ENCODE results near the gene FAS. TPM values are rescaled to one million over a fixed set of nuclear protein-coding genes. Genes with fewer than 3 reads are reported as not detected.

The FAS gene
- total and polyA plus RNA-seq, 2 experiments from 2014 or later, result 0.77 to 1.2 TPM

DNA sequence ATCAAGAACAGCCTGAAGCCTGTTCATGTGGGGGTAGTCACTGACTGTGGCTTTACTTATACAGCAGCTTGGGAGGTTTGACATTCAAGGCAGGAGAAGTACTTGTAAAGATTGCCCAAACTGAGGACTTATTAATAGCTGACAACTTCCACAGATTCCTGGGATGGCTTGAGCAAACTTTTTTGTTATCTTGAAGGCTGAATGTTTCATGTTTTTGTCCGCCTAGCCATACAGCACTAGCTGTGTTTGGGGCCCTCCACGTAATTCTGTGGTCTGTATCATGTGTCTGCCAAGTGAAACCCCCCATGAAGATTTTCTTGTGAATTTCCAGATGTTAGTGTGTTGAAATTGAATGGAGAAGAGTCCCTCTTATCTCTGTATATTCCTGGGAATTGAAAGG, 38.6 kb downstream of the FAS start:
- peaks cover 8% of the 10 kb centered on the region for H3K27me3 ChIP-seq
- DNase-seq (ENCODE audit: low read depth in 1 of 2, low spot score in 1 of 2), result peak in 1 of 2 donors; percentile 91
- H3K9me3 ChIP-seq (ENCODE audit: low read depth), result no peaks in the 10 kb centered on the region
- H3K4me3 ChIP-seq, result no peak overlapping the region
- H3K36me3 ChIP-seq, result no peaks in the 10 kb centered on the region
- H3K4me1 ChIP-seq (ENCODE audit: low read depth), result no peaks in the 10 kb centered on the region
- no peak overlapping the region for H3K27ac ChIP-seq
- TF ChIP-seq, protein P1, sequence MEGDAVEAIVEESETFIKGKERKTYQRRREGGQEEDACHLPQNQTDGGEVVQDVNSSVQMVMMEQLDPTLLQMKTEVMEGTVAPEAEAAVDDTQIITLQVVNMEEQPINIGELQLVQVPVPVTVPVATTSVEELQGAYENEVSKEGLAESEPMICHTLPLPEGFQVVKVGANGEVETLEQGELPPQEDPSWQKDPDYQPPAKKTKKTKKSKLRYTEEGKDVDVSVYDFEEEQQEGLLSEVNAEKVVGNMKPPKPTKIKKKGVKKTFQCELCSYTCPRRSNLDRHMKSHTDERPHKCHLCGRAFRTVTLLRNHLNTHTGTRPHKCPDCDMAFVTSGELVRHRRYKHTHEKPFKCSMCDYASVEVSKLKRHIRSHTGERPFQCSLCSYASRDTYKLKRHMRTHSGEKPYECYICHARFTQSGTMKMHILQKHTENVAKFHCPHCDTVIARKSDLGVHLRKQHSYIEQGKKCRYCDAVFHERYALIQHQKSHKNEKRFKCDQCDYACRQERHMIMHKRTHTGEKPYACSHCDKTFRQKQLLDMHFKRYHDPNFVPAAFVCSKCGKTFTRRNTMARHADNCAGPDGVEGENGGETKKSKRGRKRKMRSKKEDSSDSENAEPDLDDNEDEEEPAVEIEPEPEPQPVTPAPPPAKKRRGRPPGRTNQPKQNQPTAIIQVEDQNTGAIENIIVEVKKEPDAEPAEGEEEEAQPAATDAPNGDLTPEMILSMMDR (IDR thresholded peaks at IDR 0.05; ENCODE audit: low read depth, low read length), result no peak

DNA sequence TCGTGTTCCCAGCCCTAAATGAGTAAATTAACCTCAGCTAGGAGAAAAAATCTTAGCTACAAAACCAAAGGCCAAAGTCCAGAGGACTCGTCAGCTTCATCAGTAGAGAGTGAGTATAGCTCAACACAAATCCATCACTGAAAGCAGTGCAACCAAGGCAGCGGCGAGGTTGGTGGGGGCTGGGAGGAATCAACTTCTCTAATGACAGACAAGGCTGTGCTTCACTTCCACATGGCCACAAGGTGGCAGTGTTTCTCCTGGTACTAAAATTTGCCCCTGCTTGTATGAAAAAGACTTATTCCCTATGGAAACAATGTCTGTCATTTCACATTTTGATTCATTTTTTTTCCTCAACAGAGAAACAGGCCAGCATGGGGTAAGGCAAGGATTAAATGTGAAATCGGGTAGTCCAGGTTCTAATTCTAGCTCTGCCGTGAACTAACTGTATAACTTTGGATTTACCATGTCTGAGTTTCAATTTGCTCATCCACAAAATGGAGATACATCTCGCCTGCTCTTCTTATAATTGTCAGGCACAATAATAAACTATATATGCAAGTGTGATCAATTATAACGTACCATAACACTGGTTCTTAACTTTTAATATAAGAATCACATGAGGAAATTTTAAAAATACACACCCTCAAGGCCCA, 39.3 kb downstream of the FAS start:
- Histone ChIP-seq H3K27ac (no peak overlapping the region), H3K36me3 (no peaks in the 10 kb centered on the region), H3K27me3 (peaks cover 8% of the 10 kb centered on the region), H3K4me3 (no peak overlapping the region), H3K4me1 (ENCODE audit: low read depth) (no peaks in the 10 kb centered on the region), H3K9me3 (ENCODE audit: low read depth) (no peaks in the 10 kb centered on the region)
- TF ChIP-seq, protein P1 (IDR thresholded peaks at IDR 0.05; ENCODE audit: low read depth, low read length), result peak; percentile 79
- peak; percentile 82 to 92 for DNase-seq (ENCODE audit: low read depth in 1 of 2, low spot score in 1 of 2)

DNA sequence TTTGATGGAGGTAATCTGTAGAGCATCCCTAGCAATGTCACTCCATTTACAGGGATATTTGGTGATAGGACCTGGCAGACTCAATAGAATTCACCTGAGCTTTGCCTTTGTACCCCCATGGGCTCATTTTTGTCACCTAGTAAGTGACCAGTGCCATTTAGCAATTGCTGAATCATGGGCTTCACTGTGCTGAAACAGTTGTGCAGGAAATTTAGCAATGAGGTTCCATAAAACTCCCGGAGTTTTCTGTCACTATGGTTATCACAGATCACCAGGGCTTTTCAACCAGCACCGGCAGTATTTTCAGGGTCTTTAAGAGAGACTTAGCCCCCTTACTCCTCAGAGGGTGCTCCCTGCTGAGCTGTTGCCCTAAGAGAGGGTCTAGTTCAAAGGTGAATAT, 40.2 kb downstream of the FAS start:
- Histone ChIP-seq H3K4me1 (ENCODE audit: low read depth) (no peaks in the 10 kb centered on the region), H3K9me3 (ENCODE audit: low read depth) (no peaks in the 10 kb centered on the region), H3K36me3 (no peaks in the 10 kb centered on the region), H3K27me3 (peaks cover 8% of the 10 kb centered on the region), H3K27ac (no peak overlapping the region), H3K4me3 (no peak overlapping the region)
- TF ChIP-seq, protein P1 (IDR thresholded peaks at IDR 0.05; ENCODE audit: low read depth, low read length), result no peak
- DNase-seq (ENCODE audit: low read depth in 1 of 2, low spot score in 1 of 2), result no peak

DNA sequence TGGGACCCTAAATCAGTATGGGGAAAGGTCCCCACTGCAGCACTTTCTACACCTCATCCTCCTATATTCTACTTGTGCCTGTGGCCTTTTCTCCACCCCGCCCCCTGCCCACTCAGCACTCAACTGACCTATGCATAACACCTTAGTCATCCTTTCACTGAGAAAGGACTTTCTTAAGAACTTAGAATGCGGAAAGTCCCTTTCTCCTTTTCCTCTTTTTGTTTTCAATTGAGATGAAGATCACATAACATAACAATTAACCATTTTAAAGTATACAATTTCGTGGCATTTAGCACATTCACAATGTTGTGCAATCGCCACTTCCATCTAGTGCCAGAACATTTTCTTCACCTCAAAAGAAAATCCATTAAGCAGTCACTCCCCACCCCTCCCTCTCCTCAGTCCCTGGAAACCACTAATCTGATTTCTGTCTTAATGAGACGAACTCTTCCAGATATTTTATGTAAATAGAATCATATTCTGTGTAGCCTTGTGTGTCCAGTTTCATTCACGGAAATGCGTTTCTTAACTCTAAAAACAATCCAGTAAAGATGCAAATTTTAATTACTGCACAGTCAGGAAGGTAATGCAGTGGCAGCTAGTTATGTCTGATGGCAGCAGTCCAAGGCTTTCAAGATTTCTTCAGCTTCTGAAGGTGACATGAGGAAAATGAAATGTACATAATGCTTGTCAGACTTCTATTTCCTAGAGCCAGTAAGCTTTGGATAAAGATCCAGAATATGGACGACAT, 41.7 kb downstream of the FAS start:
- no peaks in the 10 kb centered on the region for H3K36me3 ChIP-seq
- no peaks in the 10 kb centered on the region for H3K9me3 ChIP-seq (ENCODE audit: low read depth)
- no peak overlapping the region for H3K4me3 ChIP-seq
- TF ChIP-seq, protein P1 (IDR thresholded peaks at IDR 0.05; ENCODE audit: low read depth, low read length), result no peak
- no peak overlapping the region for H3K27ac ChIP-seq
- peak in 1 of 2 donors; percentile 75 for DNase-seq (ENCODE audit: low read depth in 1 of 2, low spot score in 1 of 2)
- H3K27me3 ChIP-seq, result peaks cover 8% of the 10 kb centered on the region
- H3K4me1 ChIP-seq (ENCODE audit: low read depth), result no peaks in the 10 kb centered on the region

DNA sequence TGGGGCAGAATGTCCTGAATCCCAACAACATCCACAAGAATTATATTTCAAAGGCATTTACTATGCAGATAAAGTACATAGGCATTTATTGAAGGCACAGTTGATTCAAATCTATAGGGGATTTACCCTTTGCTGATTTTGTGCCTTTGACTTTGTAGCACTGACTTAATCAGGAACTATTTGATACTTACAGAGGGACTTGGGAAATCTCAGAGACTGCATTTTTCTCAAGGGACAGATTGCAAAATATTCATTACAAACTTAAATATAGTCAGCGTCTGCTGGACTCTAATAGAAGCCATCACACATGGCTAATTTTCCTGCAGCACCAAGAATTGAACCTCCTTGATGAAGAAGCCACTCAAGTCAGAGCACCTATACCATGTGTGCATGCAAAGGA, 44.9 kb downstream of the FAS start:
- H3K4me1 ChIP-seq (ENCODE audit: low read depth), result no peaks in the 10 kb centered on the region
- H3K9me3 ChIP-seq (ENCODE audit: low read depth), result no peaks in the 10 kb centered on the region
- TF ChIP-seq, protein P1 (IDR thresholded peaks at IDR 0.05; ENCODE audit: low read depth, low read length), result no peak
- no peaks in the 10 kb centered on the region for H3K27me3 ChIP-seq
- H3K27ac ChIP-seq, result no peak overlapping the region
- no peak for DNase-seq (ENCODE audit: low read depth in 1 of 2, low spot score in 1 of 2)
- no peaks in the 10 kb centered on the region for H3K36me3 ChIP-seq
- no peak overlapping the region for H3K4me3 ChIP-seq
